K562 treated with DMSO at 1 percent for 4 hours (cell line): ENCODE results near the gene LAPTM4A. TPM values are rescaled to one million over a fixed set of nuclear protein-coding genes. Genes with fewer than 3 reads are reported as not detected.

Experiments used
- total RNA-seq: library from RNA; unstranded; fragments of 300-600 nt; gene quantifications from 2 replicates; pipeline ENCODE4 v1.2.3, GENCODE V29; 2022; ENCODE audit not compliant: insufficient read depth

The LAPTM4A gene
- 74.9 and 85.8 TPM in 2 replicates for total RNA-seq

DNA sequence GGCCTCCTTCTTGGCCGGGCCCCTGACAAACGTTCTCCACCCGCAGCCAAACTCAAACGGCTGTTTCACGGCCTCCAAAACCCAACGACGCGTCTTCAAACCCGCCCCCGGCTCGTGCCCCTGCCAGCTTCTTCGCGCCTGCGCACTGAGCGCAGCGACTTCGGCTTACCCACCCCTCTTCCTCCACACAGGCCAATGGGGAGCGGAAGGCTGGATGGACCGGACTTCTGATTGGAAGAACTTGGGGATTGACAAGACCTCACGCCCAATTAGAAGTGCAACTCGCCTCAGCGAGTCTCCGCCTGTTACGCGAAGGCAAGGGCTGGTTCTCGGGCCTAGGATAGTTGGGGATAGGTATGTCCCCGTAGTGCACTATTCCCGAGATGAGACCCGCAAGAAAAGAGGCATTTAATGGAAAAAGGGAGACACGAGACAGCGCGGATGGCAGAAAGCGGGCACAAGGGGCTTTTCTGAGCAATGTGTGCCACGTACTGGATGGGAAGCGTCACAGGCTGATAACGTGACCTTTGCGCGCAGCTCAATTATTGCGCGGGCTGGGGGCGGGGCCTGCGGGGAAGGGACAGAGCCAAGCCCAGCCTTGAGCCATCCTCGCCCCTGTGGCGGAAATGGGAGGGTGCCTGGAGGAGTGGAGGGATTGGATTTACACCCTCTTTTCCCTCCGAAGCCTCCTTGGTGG is at the start of gene LAPTM4A:
Gene LAPTM4A, minus strand, starts transcription at position 97 of the 697 bp plus-strand sequence. CDS start 108 bp downstream, outside the sequence.

DNA sequence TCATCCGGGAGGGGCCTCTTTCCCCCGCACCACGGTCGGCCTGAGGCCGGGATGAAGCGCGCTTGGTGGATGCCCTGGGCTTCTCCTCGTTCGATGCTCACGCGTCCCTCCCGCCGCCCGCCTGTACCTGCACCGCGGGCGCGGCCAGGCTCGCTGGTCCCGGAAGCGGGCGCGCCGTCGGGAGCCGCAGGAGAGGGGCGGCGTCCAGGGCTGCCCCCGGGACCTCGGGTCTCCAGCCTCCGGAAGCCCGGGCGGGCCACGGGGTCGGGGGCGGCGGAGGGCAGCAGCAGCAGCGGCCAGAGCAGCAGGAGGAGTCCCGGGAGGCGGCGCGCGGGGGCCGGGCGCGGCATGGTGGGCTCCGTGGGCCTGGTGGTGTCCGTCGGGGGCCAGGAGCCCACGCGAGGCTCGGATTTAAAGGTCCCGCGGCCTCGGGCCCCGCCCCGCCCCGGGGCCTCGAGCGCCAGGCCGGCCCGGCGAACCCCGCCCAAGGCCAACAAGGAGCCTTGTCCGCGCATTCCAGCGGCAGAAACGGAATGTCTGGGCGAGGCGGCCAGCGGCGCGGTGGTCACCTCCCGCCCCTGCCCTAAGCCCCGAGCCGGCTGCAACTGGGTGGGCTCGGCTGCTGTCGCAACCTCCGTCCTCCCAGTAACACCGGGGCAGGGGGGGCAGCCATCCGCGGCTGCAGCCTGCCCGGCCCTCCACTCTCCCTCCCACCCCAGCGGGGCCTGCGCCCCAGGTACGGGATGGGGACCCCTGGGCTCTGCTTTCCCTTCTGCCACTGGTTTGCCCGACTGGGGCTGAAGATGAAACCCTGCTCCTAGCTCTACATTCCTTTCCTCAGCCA is 38.9 kb downstream of the LAPTM4A start, which contains the start of gene MATN3:
Gene MATN3, minus strand, starts transcription at position 387 of the 844 bp plus-strand sequence. Its CDS starts 37 bp downstream, at position 350.

GRCh38 chr2:19989667-19990415 is 61.6 kb downstream of the LAPTM4A start, which contains the start of gene WDR35:
Gene WDR35, minus strand, starts transcription at chr2:19990105. Its CDS starts 90 bp downstream, at chr2:19990015.

Other genes with a start within 250 kb of the LAPTM4A start
- 27.7 and 28.0 TPM in 2 replicates for gene TTC32, start 149.6 kb downstream of the LAPTM4A start, total RNA-seq
- gene WDR35, start 61.5 kb downstream of the LAPTM4A start, total RNA-seq: 0.37 and 1.1 TPM in 2 replicates
- not detected in 2 replicates for gene MATN3, start 39.0 kb downstream of the LAPTM4A start, total RNA-seq
- gene SDC1, start 173.5 kb upstream of the LAPTM4A start, total RNA-seq: 0.48 TPM in 1 of 2 replicates, not detected in the other